HepG2 (cell line): ENCODE results near the gene UCP3. TPM values are rescaled to one million over a fixed set of nuclear protein-coding genes. Genes with fewer than 3 reads are reported as not detected.
"Not testable (repeated sequence)": the region's sequence is repeated elsewhere in the genome, so short reads cannot be mapped to it uniquely, and the experiment has no call there.

Experiments used
- ATAC-seq: fragments of 200-7000 bp; cut with Tn5 transposase; 3 replicates; pipeline ENCODE4 v1.9.1; 2020; ENCODE audit warnings: mild to moderate bottlenecking, moderate library complexity
- BruUV-seq: library from RNA; stranded (reverse); fragments of 400-500 nt; replicated peaks from 2 replicates; lab custom pipeline; 2021; lab: Mats Ljungman, UMichigan
- CTCF ChIA-PET: fragments of 300-600 bp; formaldehyde crosslinking; extraction: SDS; loops from one replicate; lab custom pipeline; 2021; ENCODE audit warnings: low total read pairs, inconsistent platforms, low intra/inter-chr PET ratio; lab: Yijun Ruan, JAX
- POLR2A ChIA-PET: fragments of 350-600 bp; sonication (Branson Sonifier 250); formaldehyde crosslinking; loops from one replicate; lab custom pipeline; 2020; ENCODE audit warnings: antibody characterized with exemption, inconsistent platforms; lab: Yijun Ruan, JAX
- DNase-seq: peaks from one replicate; pipeline ENCODE4 v3.0.0-alpha.2; 2015; ENCODE audit warnings: low spot score
- FAIRE-seq: peaks from 3 replicates; lab custom pipeline; 2011; peaks lifted over from hg19 to GRCh38; lab: Jason Lieb, UNC
- H2AFZ ChIP-seq: one replicate; pipeline ENCODE4 v1.6.1; 2011; ENCODE audit warnings: low read length, inconsistent platforms
- H3K27ac ChIP-seq: fragments of 300-600 bp; 3 replicates; pipeline ENCODE4 v1.8.0; 2011; ENCODE audit warnings: mixed run types, mild to moderate bottlenecking, mixed read lengths, low read length, inconsistent platforms; ENCODE audit not compliant: insufficient read depth; ENCODE audit errors: extremely low read length
- H3K27me3 ChIP-seq, 2 experiments: fragments of 200-600 bp in 1 of 2; 2 replicates in 1 of 2; 3 replicates in 1 of 2; pipeline versions ENCODE4 v1.6.0 to v1.8.0; 2011; ENCODE audit warnings: low read length in 2 of 2, mild to moderate bottlenecking in 2 of 2, moderate library complexity in 2 of 2, inconsistent platforms in 1 of 2; ENCODE audit not compliant: insufficient read depth in 2 of 2, control insufficient read depth in 1 of 2
- H3K36me3 ChIP-seq, 2 experiments: fragments of 200-600 bp in 1 of 2; replicated peaks in 1 of 2; 2 replicates in 1 of 2; 3 replicates in 1 of 2; pipeline versions ENCODE4 v1.5.1 to v1.8.0; 2011; ENCODE audit warnings: low read length in 2 of 2, inconsistent platforms in 1 of 2; ENCODE audit not compliant: insufficient read depth in 2 of 2, control insufficient read depth in 1 of 2
- H3K4me1 ChIP-seq: 2 replicates; pipeline ENCODE4 v1.5.1; 2012; ENCODE audit warnings: low read length, inconsistent platforms; ENCODE audit not compliant: insufficient read depth
- H3K4me2 ChIP-seq: 2 replicates; pipeline ENCODE4 v1.6.0; 2011; ENCODE audit warnings: low read depth, low read length, inconsistent platforms
- H3K4me3 ChIP-seq, 3 experiments: fragments of 200-600 bp in 1 of 3; sonication (generic), shearing (Covaris generic) in 1 of 3; replicated peaks in 1 of 3; 2 replicates each; pipeline ENCODE4 v1.5.1; 2011 to 2016; ENCODE audit warnings: low read length in 3 of 3, inconsistent platforms in 2 of 3, low read depth in 2 of 3, mild to moderate bottlenecking in 2 of 3, control low read depth in 1 of 3, mixed read lengths in 1 of 3; ENCODE audit not compliant: insufficient read depth in 1 of 3
- H3K79me2 ChIP-seq: one replicate; pipeline ENCODE4 v1.6.1; 2011; ENCODE audit warnings: low read length, inconsistent platforms; ENCODE audit not compliant: insufficient read depth
- H3K9ac ChIP-seq: 2 replicates; pipeline ENCODE4 v1.6.0; 2011; ENCODE audit warnings: mild to moderate bottlenecking, low read depth, low read length, inconsistent platforms; ENCODE audit not compliant: insufficient read depth
- H3K9me3 ChIP-seq: 2 replicates; pipeline ENCODE4 v1.5.1; 2012; ENCODE audit warnings: mild to moderate bottlenecking, low read length
- H4K20me1 ChIP-seq: 2 replicates; pipeline ENCODE4 v1.6.0; 2011; ENCODE audit warnings: inconsistent platforms, mild to moderate bottlenecking, low read length, moderate library complexity; ENCODE audit not compliant: insufficient read depth
- CEBPB ChIP-seq: IDR thresholded peaks from 2 replicates; pipeline ENCODE4 v1.6.1; 2011; ENCODE audit warnings: low read depth, low read length, improper control_type of control experiment, borderline replicate concordance
- CSRNP2 ChIP-seq: sonication (generic); formaldehyde crosslinking; conservative IDR thresholded peaks from 2 replicates; pipeline ENCODE4 v1.8.0; 2022; ENCODE audit warnings: low read depth, missing genetic modification reagents
- HNF4A ChIP-seq: sonication (generic); formaldehyde crosslinking; IDR thresholded peaks from 2 replicates; pipeline ENCODE4 v1.4.0; 2020; ENCODE audit warnings: missing genetic modification reagents
- HNRNPH1 ChIP-seq: fragments of 200-400 bp; formaldehyde crosslinking; optimal IDR thresholded peaks from 2 replicates; pipeline ENCODE3; 2017; ENCODE audit warnings: mild to moderate bottlenecking, low read depth, low read length
- KDM1A ChIP-seq: IDR thresholded peaks from 2 replicates; pipeline ENCODE4 v1.6.1; 2016; ENCODE audit warnings: missing compliant biosample characterization
- SMC3 ChIP-seq: IDR thresholded peaks from 2 replicates; pipeline ENCODE4 v1.6.1; 2011; ENCODE audit warnings: low read length, improper control_type of control experiment
- SNAPC5 ChIP-seq: sonication (generic); formaldehyde crosslinking; IDR thresholded peaks from 2 replicates; pipeline ENCODE4 v1.8.1; 2023; ENCODE audit warnings: mild to moderate bottlenecking, missing genetic modification reagents, borderline replicate concordance
- STAG1 ChIP-seq: sonication (generic); formaldehyde crosslinking; IDR thresholded peaks from 2 replicates; pipeline ENCODE4 v1.4.0; 2020; ENCODE audit warnings: missing genetic modification reagents
- TEAD3 ChIP-seq: optimal IDR thresholded peaks from 2 replicates; pipeline ENCODE3; 2016; ENCODE audit warnings: borderline replicate concordance
- ZNF263 ChIP-seq: sonication (generic); formaldehyde crosslinking; IDR thresholded peaks from 2 replicates; pipeline ENCODE4 v1.4.0; 2020; ENCODE audit warnings: missing genetic modification reagents
- ZNF678 ChIP-seq: sonication (generic); formaldehyde crosslinking; IDR thresholded peaks from 2 replicates; pipeline ENCODE4 v1.4.0; 2020; ENCODE audit warnings: mild to moderate bottlenecking, missing genetic modification reagents
- WGBS: methylation state at CpG from one replicate; pipeline ENCODE4 v1.1.6; 2017; ENCODE audit warnings: low lambda C conversion rate; 5-methylcytosine and 5-hydroxymethylcytosine counted together
- in situ Hi-C: cut with HindIII; loops from 2 replicates; pipeline ENCODE4 v1.10.0; 2017; ENCODE audit warnings: low pct_unique_long_range_greater_than_20kb; ENCODE audit not compliant: extremely low pct_ligation_motif_present
- intact Hi-C: fragments of 100-400 bp; cut with micrococcal nuclease; formaldehyde crosslinking; loops from one replicate; pipeline ENCODE4 v1.10.0; 2022; ENCODE audit not compliant: unreplicated experiment
- polyA plus RNA-seq, 8 experiments: library from polyadenylated mRNA; depleted of rRNA in 3 of 8; stranded (reverse) in 7 of 8; unstranded in 1 of 8; fragments of >200 nt; fragmentation: Illumina TruSeq in 4 of 8; extraction: Trizol in 4 of 8; gene quantifications; 2 replicates each; pipeline versions ENCODE4 v1.2.1 to v1.2.3, GENCODE V29; 2011 to 2016; ENCODE audit warnings: low read depth in 4 of 8, missing spikeins in 1 of 8, mixed read lengths in 1 of 8; ENCODE audit not compliant: insufficient read depth in 1 of 8
- total RNA-seq, 5 experiments: library from RNA; depleted of rRNA; stranded (reverse); fragments of >200 nt; fragmentation: Illumina TruSeq; extraction: Trizol; gene quantifications; 2 replicates each; pipeline ENCODE4 v1.2.3, GENCODE V29; 2016; ENCODE audit warnings: low read depth in 1 of 5

The UCP3 gene
- total and polyA plus RNA-seq, 2 of the 13 experiments (the other 11 are each of a cell fraction or from before 2014, with no cell fraction given), result 0.37 TPM; not detected in 1

- Histone ChIP-seq H3K27ac (no peak overlapping the region), H2AFZ (no peak overlapping the region), H3K4me2 (no peak overlapping the region), H3K9me3 (no peaks in the 10 kb centered on the region), H3K9ac (no peak overlapping the region), H3K4me1 (peaks cover 32% of the 10 kb centered on the region), H3K4me3 (no peak overlapping the region), H4K20me1 (no peaks in the 10 kb centered on the region), H3K36me3 (no peaks in the 10 kb centered on the region), H3K27me3 (no peaks in the 10 kb centered on the region; a peak in 1 of 5 replicates), H3K79me2 (no peaks in the 10 kb centered on the region)
- BruUV-seq, result no TSS peak
- ChIA-PET POLR2A (no interaction called here), CTCF (no interaction called here)
- DNase-seq (no peak), ATAC-seq (no peak), FAIRE-seq (no peak)
- TF ChIP-seq HNRNPH1 (no peak), STAG1 (CRISPR knock-in tag) (peak; percentile 43), SNAPC5 (CRISPR knock-in tag) (no peak), SMC3 (0 out of 2 replicates have a peak, but pooled peaks have one; percentile 13)
- in situ Hi-C loops, result no loop called here
- intact Hi-C loops, result no loop called here
- WGBS, result 85% methylated on average over 6 of the region's 6 CpGs
Observed at GRCh38 chr11:73989156-73989555, 19.7 kb downstream of the UCP3 start.

- H3K4me2 ChIP-seq, result 0 out of 2 replicates have a peak overlapping the region, but pooled peaks have one; percentile 27
- FAIRE-seq (no peak), DNase-seq (peak; percentile 13), ATAC-seq (no peak)
- peaks cover 41% of the 10 kb centered on the region for H3K4me1 ChIP-seq
- CTCF ChIA-PET, result no interaction called here
- H4K20me1 ChIP-seq, result no peaks in the 10 kb centered on the region
- H3K27ac ChIP-seq, result no peak overlapping the region
- POLR2A ChIA-PET, result no interaction called here
- no peak overlapping the region for H3K4me3 ChIP-seq
- no peak overlapping the region for H3K9ac ChIP-seq
- H2AFZ ChIP-seq, result no peak overlapping the region
- in situ Hi-C loops (no loop called here), intact Hi-C loops (no loop called here)
- no peaks in the 10 kb centered on the region for H3K9me3 ChIP-seq
- no peaks in the 10 kb centered on the region; a peak in 1 of 5 replicates for H3K27me3 ChIP-seq
- H3K79me2 ChIP-seq, result no peaks in the 10 kb centered on the region
- no peaks in the 10 kb centered on the region for H3K36me3 ChIP-seq
- BruUV-seq, result no TSS peak
- peak; percentile 12 for TF ChIP-seq TEAD3 (CRISPR knock-in tag)
- TF ChIP-seq CEBPB, result no peak
- no peak for TF ChIP-seq KDM1A (CRISPR knock-in tag)
- TF ChIP-seq ZNF263 (CRISPR knock-in tag), result peak; percentile 89
- TF ChIP-seq CSRNP2 (CRISPR knock-in tag), result no peak
- peak; percentile 63; the same call in 1 of the 2 replicates for TF ChIP-seq HNF4A (CRISPR knock-in tag)
- no peak for TF ChIP-seq ZNF678
- WGBS, result 28% methylated on average over 7 of the region's 7 CpGs
Observed at GRCh38 chr11:73988227-73988626, 20.7 kb downstream of the UCP3 start.

GRCh38 chr11:73985661-73986060, 23.2 kb downstream of the UCP3 start:
- FAIRE-seq, H3K27me3 ChIP-seq, H3K9ac ChIP-seq, BruUV-seq, H3K9me3 ChIP-seq, H3K36me3 ChIP-seq, H4K20me1 ChIP-seq, H3K4me3 ChIP-seq, H3K27ac ChIP-seq, H3K79me2 ChIP-seq, ATAC-seq, DNase-seq, H3K4me2 ChIP-seq, in situ Hi-C loops, intact Hi-C loops, POLR2A ChIA-PET, CTCF ChIA-PET, H2AFZ ChIP-seq: not testable (repeated sequence)
- peaks cover 51% of the 10 kb centered on the region for H3K4me1 ChIP-seq
- WGBS, result 78% methylated on average over 4 of the region's 4 CpGs
